Head of caudate nucleus (tissue), 42 donors: ENCODE measurements around the gene OR2A12.
"Not testable (repeated sequence)": the region's sequence is repeated elsewhere in the genome, so short reads cannot be mapped to it uniquely, and the experiment has no call there.

Experiments
- DNase-seq, 42 donors: peaks; one replicate each; pipeline versions ENCODE4 v3.0.0 to v3.0.0-alpha.2; 2020 to 2021; ENCODE audit warnings: mixed read lengths in 7 of 42
- intact Hi-C: fragments of 100-400 bp; cut with DNase I; formaldehyde crosslinking; loops from one replicate; pipeline ENCODE4 v1.15.0; 2022

Gene OR2A12, protein sequence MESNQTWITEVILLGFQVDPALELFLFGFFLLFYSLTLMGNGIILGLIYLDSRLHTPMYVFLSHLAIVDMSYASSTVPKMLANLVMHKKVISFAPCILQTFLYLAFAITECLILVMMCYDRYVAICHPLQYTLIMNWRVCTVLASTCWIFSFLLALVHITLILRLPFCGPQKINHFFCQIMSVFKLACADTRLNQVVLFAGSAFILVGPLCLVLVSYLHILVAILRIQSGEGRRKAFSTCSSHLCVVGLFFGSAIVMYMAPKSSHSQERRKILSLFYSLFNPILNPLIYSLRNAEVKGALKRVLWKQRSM

DNA sequence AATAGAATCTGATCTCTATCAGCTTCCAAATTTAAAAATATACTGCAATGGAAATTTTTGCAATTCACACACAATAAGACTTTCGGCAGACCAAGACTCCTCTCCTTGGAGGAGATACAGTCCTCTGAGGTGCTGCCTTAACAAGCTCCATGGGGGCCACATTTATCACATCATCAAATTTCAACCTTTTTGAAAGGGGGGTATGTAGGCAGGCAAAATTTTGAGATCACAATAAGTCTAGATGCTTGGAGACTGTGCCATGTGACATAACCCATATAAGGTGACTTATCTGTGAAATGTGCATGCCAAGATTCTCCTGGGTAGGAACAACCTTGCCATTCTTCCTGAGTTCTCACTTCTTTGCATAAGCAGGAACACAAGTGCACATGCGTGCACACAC is at the start of gene OR2A12:
OR2A12 (plus strand) TSS at position 301 of the 400 bp plus-strand sequence. CDS start 8,830 bp downstream, outside the sequence.
- intact Hi-C loops: no loop called here

DNA sequence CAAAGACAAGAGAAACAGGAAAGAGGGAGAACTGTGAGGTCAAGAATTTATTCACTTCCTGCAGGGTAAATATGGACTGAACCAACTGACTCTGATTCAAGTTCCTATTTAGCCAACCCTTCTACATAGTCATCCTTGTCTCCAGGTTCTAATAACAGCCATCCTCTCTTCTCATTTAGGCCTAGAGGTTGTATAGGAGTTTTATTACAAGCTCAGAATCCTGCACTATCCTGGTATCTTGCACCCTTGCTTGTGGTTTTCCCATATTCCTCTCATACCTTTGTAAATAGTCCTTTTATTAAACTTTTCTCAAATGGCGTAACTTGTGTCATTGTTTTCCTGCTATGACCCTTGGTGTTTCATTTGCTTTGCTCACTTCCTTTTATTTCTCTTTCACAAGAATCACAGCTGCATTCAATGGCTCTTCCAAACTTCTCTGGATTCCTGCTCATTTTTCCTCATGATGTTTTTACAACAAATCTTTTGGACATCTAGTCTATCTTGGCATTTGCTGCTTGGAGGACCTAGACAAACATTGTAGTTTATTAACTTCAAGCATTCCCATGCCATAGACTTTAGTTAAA is 49.7 kb upstream of the OR2A12 start:
- no peak for DNase-seq
- intact Hi-C loops: no loop called here

More for the DNA sequence above, at the start of gene OR2A12:
- no peak for DNase-seq

DNA sequence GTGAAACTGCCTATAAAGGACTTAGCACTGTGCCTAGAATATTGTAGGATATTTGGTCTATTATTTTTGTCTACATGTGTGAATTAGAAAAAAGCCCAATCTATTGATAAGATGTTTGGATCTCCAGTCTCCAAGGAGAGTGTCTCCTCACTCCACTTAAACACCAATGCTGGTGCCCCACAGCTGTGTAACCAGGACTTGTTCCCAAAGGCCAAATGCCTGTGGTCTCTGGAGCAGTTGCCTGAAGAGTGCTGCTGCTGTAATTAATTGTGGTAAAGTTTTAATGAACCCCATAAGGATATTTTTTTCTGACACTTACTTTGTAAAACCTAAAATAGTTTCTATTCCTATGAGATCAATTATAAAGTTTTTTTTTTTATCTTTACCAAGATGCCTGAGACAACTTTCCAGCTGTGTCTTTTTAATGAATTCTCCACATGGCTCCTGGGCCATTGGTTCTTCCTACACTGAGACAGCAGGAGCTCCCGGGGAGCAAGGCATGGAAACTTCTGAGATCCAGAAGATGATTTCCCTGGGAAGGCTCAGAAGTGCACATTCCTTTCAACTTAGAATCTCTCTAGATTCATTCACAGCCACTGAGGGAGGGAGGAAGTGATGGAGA is 48.6 kb upstream of the OR2A12 start:
- DNase-seq: no peak
- intact Hi-C loops: no loop called here

DNA sequence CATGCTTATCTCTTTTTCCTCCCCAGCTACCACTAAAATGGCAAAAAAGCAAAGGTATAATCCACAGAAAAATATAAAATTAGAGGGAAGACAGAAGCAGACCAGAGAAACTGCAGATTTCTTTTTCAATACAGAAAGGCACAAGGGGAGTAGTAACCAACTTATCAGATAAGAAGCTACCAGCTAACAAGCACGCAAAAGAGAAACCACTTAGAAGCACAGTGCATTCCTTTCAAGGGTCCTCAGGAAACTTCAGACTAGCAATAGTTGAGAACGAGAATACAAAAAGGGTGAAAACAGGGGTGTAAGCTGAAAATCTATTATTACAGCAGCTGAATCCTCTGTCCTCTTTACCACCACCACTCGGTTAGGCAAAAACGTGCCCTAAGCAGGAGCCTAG is 47.2 kb upstream of the OR2A12 start:
- no peak for DNase-seq
- intact Hi-C loops: no loop called here

DNA sequence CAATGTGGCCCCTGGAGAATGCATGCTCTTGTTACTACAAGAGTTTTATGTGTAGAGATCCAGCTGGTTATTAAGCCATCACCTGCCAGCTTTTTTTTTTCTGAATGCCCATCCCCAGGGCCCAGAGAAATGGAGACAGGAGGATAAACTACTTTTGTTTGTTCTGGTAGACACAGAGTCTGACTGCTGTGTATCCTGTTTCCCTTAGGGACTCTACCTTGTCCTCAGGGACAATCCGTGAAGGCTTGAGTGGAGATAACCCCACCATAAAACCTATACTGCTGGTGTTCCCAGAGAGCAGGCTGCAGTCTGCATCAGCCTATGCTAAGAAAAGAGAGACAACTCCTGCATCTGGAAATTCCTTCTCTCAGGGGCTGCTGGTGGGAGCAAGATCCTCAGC is 37.4 kb upstream of the OR2A12 start, which contains the start of gene OR2A5:
OR2A5 (plus strand) TSS at position 301 of the 400 bp plus-strand sequence. CDS start 1,454 bp downstream, outside the sequence.
- intact Hi-C loops: no loop called here
- DNase-seq: no peak

DNA sequence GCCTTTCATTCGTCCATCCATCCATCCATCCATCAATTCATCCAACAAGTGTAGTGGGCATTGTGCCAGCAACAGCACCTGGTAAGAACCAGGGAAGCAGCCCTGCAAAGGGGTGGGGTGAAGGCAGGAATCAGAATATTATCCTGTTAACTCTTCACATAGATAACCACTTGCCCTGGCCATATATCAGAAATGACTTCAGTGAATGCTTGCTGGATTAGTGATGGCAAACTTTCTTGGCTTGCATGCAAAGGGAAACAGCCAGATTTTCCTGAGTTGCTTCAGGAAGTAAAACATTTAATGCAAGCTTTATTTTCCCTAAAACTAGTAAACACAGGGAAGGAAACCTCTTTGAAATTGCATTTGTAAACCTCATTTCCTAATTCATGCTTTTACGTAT is 36.6 kb upstream of the OR2A12 start:
- intact Hi-C loops: no loop called here

DNA sequence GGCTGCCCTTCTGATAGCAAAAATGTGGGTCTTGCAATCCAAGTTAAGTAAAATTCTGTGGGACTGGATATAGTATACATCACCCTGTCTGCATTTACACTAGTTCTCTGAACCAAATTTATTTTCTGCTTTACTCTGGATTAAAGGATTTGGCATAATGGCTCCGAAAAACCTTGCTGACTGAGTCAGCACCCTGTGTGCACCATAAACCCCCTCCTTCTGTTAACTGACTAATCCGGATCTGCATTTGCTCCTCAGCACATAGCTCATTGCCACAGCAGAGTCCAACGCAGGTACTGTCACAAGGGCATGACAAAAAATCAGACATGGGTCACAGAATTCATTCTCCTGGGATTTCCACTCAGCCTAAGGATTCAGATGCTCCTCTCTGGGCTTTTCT is 36.0 kb upstream of the OR2A12 start:
- no peak for DNase-seq
- intact Hi-C loops: no loop called here

More for the DNA sequence above, 36.6 kb upstream of the OR2A12 start:
- DNase-seq: no peak

DNA sequence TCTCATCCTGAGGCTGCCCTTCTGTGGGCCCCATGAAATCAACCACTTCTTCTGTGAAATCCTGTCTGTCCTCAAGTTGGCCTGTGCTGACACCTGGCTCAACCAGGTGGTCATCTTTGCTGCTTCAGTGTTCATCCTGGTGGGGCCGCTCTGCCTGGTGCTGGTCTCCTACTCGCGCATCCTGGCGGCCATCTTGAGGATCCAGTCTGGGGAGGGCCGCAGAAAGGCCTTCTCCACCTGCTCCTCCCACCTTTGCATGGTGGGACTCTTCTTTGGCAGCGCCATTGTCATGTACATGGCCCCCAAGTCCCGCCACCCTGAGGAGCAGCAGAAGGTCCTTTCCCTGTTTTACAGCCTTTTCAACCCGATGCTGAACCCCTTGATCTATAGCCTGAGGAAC is 35.2 kb upstream of the OR2A12 start:
- intact Hi-C loops, DNase-seq: not testable (repeated sequence)

DNA sequence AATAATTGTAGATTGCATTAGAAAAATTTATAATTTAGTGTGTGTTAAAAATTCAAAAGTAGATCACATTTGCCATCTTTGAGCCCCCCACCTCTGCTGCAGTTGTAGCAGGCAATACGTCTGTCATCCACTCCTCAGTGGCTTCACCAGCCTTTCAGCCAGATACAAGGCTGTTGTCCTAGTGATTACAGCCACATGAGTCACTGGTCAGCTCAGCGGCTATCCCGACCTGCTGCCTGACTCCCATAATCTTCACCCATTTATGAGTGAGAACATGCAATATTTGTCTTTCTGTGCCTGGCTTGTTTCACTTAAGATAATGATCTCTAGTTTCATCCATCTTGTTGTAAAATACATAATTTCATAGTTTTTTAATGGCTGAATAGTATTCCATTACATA is 28.1 kb upstream of the OR2A12 start:
- no peak for DNase-seq
- intact Hi-C loops: no loop called here

DNA sequence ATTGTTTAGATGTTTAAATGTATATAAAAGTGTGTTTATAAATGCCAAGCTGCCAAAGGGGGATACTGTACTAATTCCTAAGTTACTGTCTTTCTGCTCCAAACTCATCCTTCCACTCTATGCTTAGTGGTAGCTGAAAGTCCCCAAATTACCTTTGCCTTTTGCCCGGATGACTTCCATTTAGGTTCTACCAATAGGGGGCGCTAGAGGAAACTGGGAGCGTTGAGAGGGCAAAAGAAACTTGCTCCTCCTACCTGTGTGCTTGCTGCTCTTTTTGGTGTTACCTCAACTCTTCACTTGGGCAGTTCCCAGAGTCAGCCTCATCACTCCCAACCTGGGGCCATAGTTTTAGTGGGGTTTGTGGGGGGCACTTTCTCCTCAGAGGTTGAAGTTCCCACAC is 22.4 kb upstream of the OR2A12 start:
- no peak for DNase-seq
- intact Hi-C loops: no loop called here

DNA sequence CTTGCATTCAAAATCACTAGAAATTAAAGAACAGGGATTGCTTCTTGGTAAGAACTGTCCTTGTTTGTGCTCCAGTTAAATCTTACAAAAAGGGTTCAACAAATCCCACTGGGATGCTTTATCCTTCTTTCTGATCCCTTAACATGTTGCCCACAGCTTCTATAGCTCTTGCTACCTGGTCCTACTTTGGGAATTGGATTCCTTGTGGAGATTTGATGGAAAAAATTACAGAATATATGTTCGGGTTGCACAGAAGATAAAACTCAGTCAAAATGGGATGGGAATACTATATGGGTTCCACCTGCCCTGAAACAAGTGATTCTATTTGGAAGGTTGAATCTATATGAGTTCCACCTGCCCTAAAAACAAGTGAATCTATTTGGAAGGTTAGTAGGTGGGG is 16.6 kb upstream of the OR2A12 start, which contains the start of gene OR2A25:
OR2A25 (plus strand) TSS at position 301 of the 400 bp plus-strand sequence. CDS start 4,409 bp downstream, outside the sequence.
- DNase-seq: no peak
- intact Hi-C loops: no loop called here

DNA sequence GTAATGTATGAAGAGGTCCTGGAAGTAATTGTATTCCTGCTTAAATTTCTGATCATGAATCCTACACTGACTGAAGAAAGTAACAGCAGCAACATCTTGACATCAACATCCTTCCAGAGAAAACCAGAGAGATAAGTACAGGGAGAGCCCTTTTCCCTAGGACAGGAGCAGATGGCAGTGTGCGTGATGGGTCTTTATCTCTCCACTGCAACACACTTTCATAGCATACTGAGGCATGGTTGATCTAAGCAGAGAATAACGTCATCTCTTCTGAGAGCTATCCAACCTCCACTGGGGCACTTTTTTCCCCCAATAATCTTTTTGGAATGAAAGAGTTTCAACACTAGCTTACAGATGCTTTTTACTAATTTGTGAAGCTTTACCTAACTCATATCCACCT is 16.1 kb upstream of the OR2A12 start:
- DNase-seq: no peak
- intact Hi-C loops: no loop called here

DNA sequence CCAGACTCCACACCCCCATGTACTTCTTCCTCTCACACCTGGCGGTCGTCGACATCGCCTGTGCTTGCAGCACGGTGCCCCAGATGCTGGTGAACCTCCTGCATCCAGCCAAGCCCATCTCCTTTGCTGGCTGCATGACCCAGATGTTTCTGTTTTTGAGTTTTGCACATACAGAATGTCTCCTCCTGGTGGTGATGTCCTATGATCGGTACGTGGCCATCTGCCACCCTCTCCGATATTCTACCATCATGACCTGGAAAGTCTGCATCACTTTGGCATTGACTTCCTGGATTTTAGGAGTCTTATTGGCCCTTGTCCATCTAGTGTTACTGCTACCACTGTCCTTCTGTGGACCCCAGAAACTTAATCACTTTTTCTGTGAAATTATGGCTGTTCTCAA is 11.7 kb upstream of the OR2A12 start:
- DNase-seq: no peak
- intact Hi-C loops: no loop called here

DNA sequence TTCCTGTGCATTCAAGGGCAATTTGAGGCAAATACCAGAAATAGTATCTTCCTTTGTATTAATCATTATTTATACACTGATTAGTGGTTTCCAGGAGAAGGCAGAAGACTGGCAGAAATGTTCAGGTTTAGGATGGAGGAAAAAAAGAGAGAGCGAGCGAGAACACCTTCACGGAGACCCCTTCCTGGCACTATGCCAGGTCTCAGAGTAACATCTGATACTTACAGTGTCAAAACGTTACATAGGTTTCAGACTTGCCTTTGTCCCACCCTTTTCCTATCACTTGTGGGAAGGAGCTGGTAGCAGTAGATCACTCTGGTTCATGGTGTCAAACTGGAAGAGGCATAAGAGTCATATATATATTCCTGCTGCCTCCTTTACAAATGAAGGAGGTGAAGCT is 652 bp downstream of the OR2A12 start:
- no peak for DNase-seq
- intact Hi-C loops: no loop called here

DNA sequence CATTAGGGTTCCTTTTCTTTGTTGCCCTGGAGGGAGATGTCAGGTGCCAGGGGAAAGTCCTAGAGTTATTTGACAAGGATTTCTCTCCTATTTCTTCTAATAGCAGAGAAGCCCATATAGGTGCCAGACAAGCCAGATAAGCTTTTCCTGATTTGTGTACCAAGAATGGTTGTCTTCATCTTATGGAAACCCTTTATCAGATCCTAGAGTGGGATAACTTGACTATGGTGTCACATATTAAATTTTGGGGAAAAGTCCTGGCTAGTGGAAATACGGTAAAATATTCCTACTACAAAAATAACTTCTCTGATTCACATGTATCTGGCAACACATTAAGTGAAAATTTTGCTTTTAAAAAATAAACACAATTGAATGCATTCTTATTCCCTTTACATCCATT is 1.2 kb downstream of the OR2A12 start:
- intact Hi-C loops: no loop called here
- no peak for DNase-seq

DNA sequence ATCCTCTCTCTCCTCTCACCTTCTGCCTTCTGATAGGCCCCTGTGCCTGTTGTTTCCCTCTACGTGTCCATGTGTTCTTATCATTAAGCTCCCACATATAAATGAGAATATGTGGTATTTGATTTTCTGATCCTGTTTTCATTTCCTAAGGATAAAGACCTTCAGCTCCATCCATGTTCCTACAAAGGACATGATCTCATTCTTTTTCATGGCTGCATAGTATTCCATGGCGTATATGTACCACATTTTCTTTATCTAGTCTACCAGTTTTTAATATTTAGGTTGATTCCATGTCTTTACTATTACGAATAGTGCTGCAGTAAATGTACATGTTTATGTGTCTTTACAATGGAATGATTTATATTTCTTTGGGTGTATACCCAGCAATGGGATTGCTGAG is 4.6 kb downstream of the OR2A12 start:
- intact Hi-C loops: no loop called here
- DNase-seq: no peak

DNA sequence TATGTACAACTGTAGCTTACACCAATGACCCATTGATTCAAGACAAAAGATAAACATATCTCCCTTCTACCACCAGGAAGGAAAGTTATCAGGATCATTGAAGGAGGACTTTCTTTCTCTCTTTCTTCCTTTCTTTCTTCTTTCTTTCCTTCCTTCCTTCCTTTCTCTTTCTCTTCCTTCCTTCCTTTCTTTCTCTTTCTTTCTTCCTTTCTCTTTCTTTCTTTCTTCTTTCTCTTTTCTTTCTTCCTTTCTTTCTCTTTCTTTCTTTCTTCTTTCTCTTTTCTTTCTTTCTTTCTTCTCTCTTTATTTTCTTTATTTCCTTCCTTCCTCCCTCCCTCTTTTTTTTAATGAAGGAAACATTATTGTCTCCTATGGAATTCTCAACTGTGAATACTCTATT is 12.7 kb downstream of the OR2A12 start:
- no peak for DNase-seq
- intact Hi-C loops: no loop called here

DNA sequence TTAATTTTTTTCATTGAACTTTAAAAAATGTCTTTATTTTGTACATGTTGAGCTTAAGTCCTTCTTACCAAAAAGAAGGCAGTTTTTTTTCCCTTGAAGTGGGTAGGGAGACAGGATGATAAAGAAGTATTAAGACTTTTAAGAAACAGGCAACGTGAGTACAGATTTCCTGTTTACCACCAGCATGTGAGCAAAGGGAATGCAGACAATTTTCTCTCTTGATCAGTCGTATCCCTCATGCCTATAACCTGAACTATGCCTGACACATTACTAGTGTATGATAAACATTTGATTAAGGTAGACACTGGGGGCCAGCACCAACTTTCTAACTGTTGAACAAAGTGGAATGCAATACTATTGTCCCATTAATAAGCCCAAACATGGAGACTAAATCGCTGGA is 14.5 kb downstream of the OR2A12 start:
- DNase-seq: no peak
- intact Hi-C loops: no loop called here

DNA sequence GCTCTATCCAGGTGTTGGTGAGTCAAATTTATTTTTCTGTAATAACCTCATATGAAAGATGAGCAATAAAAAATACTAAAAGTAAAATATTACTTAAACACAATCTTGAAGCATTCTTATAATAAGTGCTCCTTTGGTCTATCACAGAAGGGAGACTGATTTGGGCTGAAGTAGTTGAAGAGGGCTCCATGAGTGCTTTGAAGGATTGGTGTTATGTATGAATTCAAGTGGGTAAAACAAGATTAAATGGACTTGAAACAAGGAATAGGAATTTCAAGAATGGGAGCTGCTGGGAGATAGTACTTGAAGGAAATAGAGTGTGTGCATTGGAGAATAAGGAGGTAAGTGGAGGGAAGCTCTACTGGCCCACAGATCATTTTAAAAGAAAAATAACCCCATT is 16.0 kb downstream of the OR2A12 start:
- DNase-seq: no peak
- intact Hi-C loops: no loop called here

DNA sequence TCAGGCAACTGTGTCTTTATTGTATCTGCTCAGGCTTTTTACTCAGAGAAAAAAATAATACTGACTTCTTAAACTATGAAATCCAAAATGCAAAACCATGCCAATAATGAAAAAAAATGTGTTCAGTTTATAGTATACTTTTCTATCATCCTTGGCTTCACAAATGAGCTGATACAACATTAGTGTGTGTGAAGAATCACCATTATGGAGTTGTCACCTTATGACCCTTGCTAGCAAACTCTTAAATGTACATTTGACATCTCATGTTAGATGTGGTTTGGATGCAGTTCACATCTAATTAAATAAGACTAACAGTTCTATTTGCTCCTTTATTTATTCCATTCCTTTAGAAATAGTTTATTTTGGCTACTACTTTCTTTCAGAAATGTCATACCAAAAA is 19.1 kb downstream of the OR2A12 start:
- intact Hi-C loops: no loop called here
- DNase-seq: no peak

DNA sequence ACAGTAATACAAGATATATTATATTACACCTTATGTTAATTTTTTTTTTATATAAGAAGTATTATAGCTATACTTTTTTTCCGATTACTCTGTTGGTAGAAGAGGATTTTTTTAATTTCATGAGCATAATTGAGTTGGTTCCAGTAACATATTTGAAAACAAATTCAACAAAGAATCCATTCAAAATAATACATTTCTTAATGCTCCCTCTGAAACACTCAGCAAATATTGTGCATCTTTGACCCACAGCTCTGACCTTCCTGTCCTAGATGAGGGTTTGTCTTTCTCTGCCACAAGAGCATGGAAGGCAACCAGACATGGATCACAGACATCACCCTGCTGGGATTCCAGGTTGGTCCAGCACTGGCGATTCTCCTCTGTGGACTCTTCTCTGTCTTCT is 23.2 kb downstream of the OR2A12 start, which contains the start of gene OR2A2:
OR2A2 (plus strand) TSS at position 301 of the 400 bp plus-strand sequence; CDS start at position 301, 0 bp downstream.
- intact Hi-C loops: no loop called here
- DNase-seq: no peak
